Stomach (tissue), 4 donors: Measurements from ENCODE around the gene NOL8.

Source experiments
- EP300 ChIP-seq: sonication (generic); formaldehyde crosslinking; IDR thresholded peaks from one replicate; pipeline ENCODE4 v1.6.1; 2017; ENCODE audit warnings: antibody characterized with exemption
- POLR2A ChIP-seq, 4 donors: fragments of 450-650 bp; IDR thresholded peaks; one replicate each; pipeline ENCODE4 v1.6.1; 2016; ENCODE audit warnings: antibody characterized with exemption in 4 of 4, control low read depth in 2 of 4, mild to moderate bottlenecking in 1 of 4, moderate library complexity in 1 of 4
- POLR2AphosphoS5 ChIP-seq, 3 donors: sonication (generic); formaldehyde crosslinking; IDR thresholded peaks; one replicate each; pipeline ENCODE4 v1.6.1; 2016; ENCODE audit warnings: antibody characterized with exemption in 3 of 3
- TF ChIP-seq, protein P1 (sequence below), 7 experiments: fragments of 450-650 bp in 4 of 7; fragments of 200-600 bp in 3 of 7; sonication (generic) in 3 of 7; IDR thresholded peaks; one replicate each; pipeline ENCODE4 v1.5.1; 2016 to 2019; ENCODE audit warnings: antibody characterized with exemption in 7 of 7, control low read depth in 2 of 7, mild to moderate bottlenecking in 1 of 7

GRCh38 chr9:92275541-92275940, 49.6 kb downstream of the NOL8 start:
- TF ChIP-seq, protein P1, sequence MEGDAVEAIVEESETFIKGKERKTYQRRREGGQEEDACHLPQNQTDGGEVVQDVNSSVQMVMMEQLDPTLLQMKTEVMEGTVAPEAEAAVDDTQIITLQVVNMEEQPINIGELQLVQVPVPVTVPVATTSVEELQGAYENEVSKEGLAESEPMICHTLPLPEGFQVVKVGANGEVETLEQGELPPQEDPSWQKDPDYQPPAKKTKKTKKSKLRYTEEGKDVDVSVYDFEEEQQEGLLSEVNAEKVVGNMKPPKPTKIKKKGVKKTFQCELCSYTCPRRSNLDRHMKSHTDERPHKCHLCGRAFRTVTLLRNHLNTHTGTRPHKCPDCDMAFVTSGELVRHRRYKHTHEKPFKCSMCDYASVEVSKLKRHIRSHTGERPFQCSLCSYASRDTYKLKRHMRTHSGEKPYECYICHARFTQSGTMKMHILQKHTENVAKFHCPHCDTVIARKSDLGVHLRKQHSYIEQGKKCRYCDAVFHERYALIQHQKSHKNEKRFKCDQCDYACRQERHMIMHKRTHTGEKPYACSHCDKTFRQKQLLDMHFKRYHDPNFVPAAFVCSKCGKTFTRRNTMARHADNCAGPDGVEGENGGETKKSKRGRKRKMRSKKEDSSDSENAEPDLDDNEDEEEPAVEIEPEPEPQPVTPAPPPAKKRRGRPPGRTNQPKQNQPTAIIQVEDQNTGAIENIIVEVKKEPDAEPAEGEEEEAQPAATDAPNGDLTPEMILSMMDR (IDR thresholded peaks at IDR 0.05) = no peak
- TF ChIP-seq POLR2AphosphoS5 (IDR thresholded peaks at IDR 0.05) (no peak), POLR2A (IDR thresholded peaks at IDR 0.05) (no peak), EP300 (no peak)
